OCI-M2 (cell line): ENCODE measurements around the gene ADRA2B.

Experiments used
- DNase-seq: peaks from one replicate; lab custom pipeline; 2025; ENCODE audit not compliant: unreplicated experiment; lab: John Stamatoyannopoulos, UW

The ADRA2B gene

GRCh38 chr2:96119389-96119751 is 3.0 kb upstream of the ADRA2B start:
- DNase-seq: no peak

- no peak for DNase-seq
These were observed 2.5 kb upstream of the ADRA2B start for GRCh38 chr2:96118698-96119388.

DNA sequence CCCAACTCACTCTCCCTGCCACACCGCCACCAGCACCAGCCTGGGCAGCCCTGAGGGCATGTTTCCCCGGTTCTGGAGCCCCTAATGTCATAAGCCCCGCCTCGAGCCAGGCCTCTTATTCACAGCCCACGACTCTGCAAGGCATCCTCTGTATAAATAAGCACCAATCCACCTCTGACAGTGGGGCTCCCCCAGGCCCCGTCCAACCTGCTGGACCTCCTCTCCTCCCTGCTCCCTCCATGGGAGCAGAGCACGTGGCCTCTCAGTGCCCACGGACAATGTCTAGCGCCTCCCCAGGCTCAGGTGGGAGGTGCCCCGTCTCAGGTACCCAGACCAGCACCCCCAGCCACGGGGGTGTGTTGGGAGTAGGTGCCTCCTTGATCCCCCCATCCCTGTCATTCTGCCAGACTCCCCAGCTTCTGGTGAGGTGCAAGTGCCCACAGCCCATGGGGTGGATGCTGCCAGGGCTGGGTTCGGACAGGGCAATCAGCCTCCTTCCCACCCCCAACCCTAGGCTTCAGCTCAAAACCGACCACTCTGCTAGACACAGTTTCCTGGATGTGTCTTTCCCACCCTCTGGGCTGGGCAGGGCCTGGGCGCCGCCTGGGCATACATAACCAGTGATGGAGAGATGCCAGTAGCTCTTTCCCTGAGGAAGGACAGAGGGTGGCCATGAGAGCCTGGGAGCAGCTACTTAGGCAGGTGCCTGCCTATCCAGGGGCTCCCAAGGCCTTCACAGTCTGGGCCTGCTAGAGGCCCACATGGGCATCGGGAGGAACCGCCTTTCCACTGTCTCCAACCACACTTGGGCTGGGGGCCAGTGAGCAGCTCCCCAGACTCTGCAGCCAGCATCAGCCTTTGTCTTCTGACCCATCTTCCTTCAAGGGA is 1.6 kb upstream of the ADRA2B start:
- DNase-seq: no peak

DNA sequence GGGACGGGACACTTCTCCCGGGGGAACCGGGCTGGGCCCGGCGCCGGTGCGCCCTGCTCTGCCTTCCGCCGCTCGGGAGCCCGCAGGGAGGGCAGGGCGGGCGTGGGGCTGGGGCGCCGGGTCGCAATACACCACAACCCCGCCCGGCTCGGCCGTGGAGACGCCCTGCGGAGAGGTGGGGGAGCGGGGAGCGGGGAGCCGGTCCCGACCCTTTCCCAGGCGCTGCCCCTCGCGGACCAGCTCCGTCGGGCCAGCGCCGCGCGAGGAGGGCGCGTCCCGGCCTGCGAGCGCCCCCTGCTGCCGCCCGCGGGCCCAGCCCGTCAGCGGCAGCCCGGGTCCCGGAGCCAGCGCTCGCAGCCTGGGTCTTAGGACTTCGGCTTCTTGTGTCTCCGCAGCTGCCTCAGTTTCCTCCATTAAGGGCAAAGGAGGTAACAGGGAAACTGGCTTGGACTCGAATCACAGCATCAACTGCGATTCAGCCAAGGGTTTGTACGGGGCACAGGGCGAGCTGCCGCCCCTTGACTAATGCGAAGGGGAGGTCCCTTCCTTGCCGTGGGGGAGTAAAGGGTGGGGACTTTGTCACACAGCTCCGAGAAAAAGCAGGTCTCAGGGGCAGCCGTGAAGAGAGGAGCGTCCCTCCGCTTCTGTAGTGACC is 635 bp upstream of the ADRA2B start:
- DNase-seq: peak; percentile 1

DNA sequence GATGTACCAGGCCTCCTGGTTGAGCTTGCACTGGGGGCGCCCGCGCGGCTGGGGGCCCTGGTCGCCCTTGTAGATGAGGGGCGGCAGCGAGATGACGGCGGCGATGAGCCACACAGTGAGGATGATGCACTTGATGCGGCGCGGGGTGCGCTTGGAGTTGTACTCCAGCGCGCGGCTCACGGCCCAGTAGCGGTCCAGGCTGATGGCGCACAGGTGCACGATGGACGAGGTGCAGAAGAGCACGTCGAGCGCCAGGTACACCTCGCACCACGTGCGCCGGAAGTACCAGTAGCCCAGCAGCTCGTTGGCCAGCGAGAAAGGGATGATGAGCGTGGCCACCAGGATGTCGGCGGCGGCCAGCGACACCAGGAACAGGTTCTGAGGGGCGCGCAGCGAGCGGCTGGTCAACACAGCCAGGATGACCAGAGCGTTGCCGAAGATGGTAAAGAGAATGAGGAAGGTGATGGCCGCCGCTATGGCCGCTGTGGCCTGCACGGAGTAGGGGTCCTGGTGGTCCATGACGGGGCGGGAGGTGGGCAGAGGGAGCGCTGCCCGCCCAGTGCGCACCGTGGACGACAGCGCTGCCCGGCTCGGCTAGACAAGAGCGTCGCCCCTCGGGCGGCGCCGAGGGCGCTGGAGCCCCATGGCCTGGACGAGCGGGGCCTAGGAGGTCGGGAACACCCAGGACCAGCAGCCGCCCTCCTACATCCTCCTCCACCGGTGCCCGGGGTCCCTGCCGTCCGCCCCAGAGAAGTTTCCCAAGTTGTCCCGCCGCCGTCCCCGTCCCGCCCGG is 544 bp downstream of the ADRA2B start:
- DNase-seq: no peak

DNA sequence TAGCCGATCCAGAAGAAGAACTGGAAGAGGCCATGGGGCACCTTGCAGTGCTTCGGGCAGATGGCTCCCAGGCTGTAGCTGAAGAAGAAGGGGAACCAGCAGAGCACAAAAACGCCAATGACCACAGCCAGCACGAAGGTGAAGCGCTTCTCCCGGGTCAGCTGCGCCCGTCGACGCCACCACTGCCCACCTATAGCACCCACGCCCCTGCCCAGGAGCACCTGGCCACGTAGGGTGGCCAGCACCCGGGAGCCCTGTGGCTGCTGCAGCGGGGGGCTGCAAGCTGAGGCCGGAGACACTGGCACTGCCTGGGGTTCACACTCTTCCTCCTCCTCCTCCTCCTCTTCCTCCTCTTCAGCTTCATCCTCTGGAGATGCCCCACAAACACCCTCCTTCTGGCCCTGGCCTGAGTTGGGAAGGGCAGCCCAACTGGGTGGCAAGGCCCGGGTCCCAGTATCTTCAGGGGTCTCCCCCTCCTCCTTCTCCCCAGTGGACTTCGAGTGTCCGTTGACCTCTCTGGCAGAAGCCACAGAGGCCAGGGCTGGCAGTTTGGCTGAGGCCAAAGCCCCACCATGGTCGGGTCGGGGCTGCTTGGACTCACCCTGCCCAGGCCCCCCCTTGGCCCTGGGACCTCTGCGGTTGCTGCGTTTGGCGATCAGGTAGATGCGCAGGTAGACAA is 1.3 kb downstream of the ADRA2B start:
- no peak for DNase-seq

DNA sequence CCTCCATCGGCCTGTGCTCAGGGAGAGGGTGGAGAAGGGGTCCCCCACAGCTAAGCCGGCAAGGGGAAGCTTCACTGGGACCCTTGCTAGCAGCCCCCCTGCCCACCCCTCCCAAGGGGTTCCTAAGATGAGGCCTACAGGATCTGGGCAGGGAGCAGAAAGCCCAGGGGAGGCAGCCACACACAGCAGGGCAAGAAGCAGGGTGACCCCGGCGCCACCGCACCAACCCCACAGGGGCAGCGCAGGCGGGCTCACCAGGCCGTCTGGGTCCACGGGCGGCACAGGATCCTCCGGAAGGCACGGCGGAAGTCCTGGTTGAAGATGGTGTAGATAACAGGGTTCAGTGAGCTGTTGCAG is 1.8 kb downstream of the ADRA2B start:
- DNase-seq: no peak

- no peak for DNase-seq
These were observed 2.4 kb downstream of the ADRA2B start for GRCh38 chr2:96113951-96114350.

DNA sequence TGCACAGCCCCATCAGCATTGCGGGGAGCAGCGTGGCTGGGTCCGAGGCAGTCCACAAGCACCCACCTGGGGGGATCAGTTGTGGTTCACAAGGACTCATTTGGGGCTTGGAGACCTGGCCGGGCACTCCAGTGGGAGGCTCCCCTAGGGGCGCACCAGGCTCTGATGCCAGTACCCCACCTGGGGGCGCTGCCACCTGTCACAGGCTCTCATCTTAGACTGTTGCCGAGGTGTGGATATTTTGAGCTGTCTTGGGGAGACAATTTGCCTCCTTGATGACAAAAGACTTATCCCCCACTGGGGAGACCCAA is 3.0 kb downstream of the ADRA2B start:
- DNase-seq: no peak

DNA sequence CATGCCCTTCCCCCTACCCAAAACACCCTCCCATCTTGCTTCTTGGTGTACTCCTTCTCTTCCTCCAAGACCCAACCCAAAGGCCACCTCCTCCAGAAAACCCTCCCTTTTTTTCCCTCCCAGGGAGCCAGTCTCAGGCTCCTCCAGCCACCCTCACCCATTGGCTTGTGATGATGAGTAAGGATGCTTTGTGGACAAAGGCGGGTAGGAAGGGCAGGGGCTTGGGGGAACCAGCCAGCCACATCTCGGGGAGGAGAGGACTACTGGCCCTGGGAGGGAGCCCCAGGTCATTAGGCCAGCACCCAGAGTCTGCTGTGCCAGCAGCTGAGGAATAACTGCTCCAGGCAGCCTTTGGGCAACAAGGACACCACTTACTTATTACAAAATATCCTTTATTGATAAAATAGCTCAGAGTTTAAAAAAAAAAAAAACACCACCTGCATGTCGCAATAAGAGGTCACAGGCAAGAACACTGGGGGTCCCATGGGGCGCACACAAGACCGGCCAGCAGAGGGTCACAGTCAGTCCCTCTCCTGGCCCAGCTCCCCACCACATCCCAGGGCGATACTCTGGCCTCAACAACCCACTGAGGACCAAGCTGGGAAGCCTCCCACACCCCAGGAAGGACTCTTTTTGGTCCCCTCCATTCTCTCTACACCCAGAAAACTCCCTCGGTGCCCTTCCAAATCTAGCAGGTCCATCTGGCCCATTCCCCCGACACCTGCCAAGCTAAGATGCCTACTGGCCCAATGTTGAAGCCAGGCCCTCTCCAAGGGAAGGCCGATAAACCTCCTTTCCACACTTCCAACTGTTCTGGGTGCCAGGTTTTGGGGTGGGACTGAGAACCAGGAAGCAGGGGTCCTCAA is 3.6 kb downstream of the ADRA2B start:
- no peak for DNase-seq

GRCh38 chr2:96111823-96112500 is 4.4 kb downstream of the ADRA2B start:
- no peak for DNase-seq

DNA sequence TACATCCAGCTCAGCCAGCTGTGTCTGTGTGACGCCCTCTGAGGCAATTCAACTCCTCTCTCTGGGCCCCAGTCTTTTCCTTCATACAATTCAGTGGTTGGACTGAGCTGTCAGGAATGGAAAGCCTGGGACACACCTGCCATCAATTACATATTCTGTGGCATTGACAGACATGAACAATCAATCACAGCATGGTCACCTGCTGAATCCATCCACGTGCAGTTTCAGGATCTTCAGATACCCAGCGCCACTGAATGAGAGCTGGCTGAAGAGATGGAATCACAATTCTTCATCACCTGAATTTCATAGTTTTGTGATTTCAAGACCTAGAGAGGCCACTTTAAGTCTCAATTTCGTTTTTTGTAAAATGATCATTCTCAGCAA is 5.1 kb downstream of the ADRA2B start:
- no peak for DNase-seq

- DNase-seq: no peak
These were observed 5.6 kb downstream of the ADRA2B start for GRCh38 chr2:96110621-96111256.

GRCh38 chr2:96109931-96110511 is 6.3 kb downstream of the ADRA2B start:
- DNase-seq: no peak

DNA sequence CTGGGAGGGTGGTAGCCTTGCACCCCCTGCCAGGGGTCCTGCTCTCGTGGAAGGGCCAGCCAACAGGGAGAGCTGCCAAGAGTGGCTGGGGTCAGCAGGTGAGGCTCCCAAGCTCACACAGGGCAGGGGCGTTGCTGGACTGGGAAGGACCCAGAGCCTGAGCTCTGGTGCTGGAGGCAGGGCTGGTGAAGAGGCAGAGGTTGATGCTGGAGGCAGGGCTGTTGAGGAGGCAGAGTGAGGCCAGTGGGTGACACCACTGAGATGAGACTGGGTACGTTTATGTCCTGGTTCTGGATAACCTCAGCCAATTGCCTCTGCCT is 7.0 kb downstream of the ADRA2B start:
- DNase-seq: no peak

DNA sequence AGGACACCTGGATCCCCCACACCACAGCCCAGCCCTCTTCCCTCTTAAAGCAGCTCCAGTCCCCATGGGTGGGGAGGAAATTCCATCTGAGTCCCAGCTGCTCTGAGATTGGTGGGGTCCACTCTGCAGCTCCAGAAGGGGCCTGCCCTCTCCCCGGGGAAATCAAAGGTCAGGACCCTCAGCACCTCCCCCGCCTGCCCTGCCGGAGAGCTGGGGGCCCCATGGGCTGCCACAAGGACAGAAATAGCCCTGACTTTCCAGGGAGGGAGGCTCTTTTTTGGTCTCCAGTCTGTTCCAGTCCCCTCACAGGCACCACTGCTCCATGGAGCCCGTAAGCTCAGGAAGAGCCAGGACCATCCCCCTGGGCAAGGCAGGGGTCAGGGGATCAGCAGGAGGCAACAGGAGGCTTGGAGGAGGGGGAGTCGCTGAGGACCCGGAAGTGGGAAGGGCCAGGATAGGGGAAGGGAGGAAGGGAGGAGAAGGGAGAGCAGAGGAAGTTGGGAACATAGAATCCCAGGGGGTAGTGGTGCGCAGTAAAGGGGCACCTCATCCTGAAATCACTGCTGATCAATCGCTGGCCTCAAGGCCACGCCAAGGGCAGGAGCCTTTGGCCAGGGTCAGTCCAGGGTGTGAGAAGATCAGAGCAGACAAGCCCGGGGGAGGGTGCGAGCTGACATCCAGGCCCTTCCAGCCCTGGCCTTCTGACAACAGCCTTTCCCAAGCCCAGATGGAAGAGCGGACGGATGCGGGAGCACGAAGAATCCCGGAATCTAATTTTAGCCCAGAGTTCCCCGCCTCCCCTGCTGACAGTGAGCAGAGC is 7.6 kb downstream of the ADRA2B start:
- DNase-seq: no peak

DNA sequence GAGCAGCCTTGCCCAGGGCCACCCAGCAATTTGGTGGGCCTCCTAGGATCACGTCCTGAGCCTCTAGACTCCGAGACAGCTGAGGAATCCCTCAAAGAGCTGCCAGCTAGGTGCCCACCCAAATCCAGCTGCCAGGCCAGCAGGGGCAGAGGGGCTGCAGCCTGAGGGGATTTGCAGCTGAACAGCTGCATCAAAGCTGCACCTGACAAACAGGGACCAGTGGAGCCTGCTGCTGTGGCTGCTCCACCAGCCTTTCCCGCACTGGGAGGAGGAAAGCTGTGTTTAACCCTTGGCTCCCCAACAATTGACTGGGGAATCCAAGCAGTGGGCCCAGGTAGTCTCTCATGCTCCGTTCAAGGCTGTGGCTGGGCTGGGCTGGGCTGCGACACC is 8.2 kb downstream of the ADRA2B start:
- DNase-seq: no peak

GRCh38 chr2:96107708-96108065 is 8.7 kb downstream of the ADRA2B start:
- DNase-seq: no peak
